Ovary (tissue), 9 donors: ENCODE data around the gene MRPS2. TPM values are rescaled to one million over a fixed set of nuclear protein-coding genes. Genes with fewer than 3 reads are reported as not detected.

Source experiments
- DNase-seq, 5 donors: peaks; one replicate each; pipeline ENCODE4 v3.0.0-alpha.2; 2019 to 2020
- H3K27ac ChIP-seq, 2 donors: fragments of 200-600 bp; one replicate each; pipeline versions ENCODE4 v1.5.1 to v1.8.0; 2019 to 2022
- H3K27me3 ChIP-seq: fragments of 200-600 bp; one replicate; pipeline ENCODE4 v1.8.0; 2022
- H3K36me3 ChIP-seq: fragments of 200-600 bp; sonication (generic); one replicate; pipeline ENCODE4 v1.5.1; 2019
- H3K4me1 ChIP-seq: one replicate; pipeline ENCODE4 v1.8.1; 2013; ENCODE audit warnings: mild to moderate bottlenecking, moderate library complexity; ENCODE audit not compliant: insufficient read depth
- H3K4me3 ChIP-seq: fragments of 200-600 bp; sonication (generic); one replicate; pipeline ENCODE4 v1.5.1; 2017
- H3K9me3 ChIP-seq, 2 donors: fragments of 200-600 bp in 1 of 2; sonication (generic) in 1 of 2; one replicate each; pipeline versions ENCODE4 v1.5.1 to v1.8.1; 2013 to 2019; ENCODE audit warnings: mild to moderate bottlenecking in 1 of 2, moderate library complexity in 1 of 2
- CTCF ChIP-seq, 3 donors: fragments of 450-650 bp in 2 of 3; fragments of 200-600 bp in 1 of 3; IDR thresholded peaks; one replicate each; pipeline versions ENCODE4 v1.5.1 to v1.8.0; 2016 to 2022; ENCODE audit warnings: antibody characterized with exemption in 3 of 3, mild to moderate bottlenecking in 1 of 3
- EP300 ChIP-seq: sonication (generic); formaldehyde crosslinking; IDR thresholded peaks from one replicate; pipeline ENCODE4 v1.6.1; 2017; ENCODE audit warnings: antibody characterized with exemption
- POLR2A ChIP-seq: fragments of 450-650 bp; IDR thresholded peaks from one replicate; pipeline ENCODE4 v1.6.1; 2017; ENCODE audit warnings: antibody characterized with exemption, mild to moderate bottlenecking, moderate library complexity
- WGBS, 3 donors: extraction: QIAGEN DNeasy Blood & Tissue Kit in 1 of 3; methylation state at CpG; one replicate each; pipeline versions ENCODE4 v1.1.5 to v1.1.7; 2013 to 2017; 5-methylcytosine and 5-hydroxymethylcytosine counted together
- intact Hi-C, 4 donors: fragments of 100-400 bp; cut with DNase I; formaldehyde crosslinking; loops; one replicate each; pipeline versions ENCODE4 v1.11.0 to v1.15.1; 2022 to 2023
- polyA plus RNA-seq, 2 donors: library from polyadenylated mRNA; stranded (reverse); fragments of 200-250 nt in 1 of 2; fragments of 350-450 nt in 1 of 2; fragmentation: Illumina TruSeq in 1 of 2; extraction: RNeasy Lipid Tissue Mini Kit (QIAGEN cat#74804) in 1 of 2; gene quantifications; one replicate each; pipeline ENCODE4 v1.2.3, GENCODE V29; 2013 to 2014
- total RNA-seq, 7 donors: library from RNA; depleted of rRNA in 2 of 7; stranded (reverse); fragments of >200 nt in 2 of 7; fragmentation: NEBNext Ultra II Directional in 3 of 7; extraction: Animal tissue kit (Norgen Biotek cat#: 25700) in 3 of 7; gene quantifications; one replicate each; pipeline versions ENCODE4 v1.1.0 to v1.2.4, GENCODE V29; 2016 to 2023
- donor health status: DM: no; HTN: no; CAD: no; lungs with moderate emphysema.
- donor health status: DM: no; HTN: no; CAD: no.
- donor health status: Bipolar disorder and iron deficiency.
- donor health status: DM: yes; HTN: yes; CAD: no.
- donor health status: DM: no; HTN: no; CAD: no.
- donor health status: DM: yes; HTN: yes; CAD: no.

Gene MRPS2
- total and polyA plus RNA-seq, 9 donors: 9.7 to 53.2 (median 30.4) TPM

DNA sequence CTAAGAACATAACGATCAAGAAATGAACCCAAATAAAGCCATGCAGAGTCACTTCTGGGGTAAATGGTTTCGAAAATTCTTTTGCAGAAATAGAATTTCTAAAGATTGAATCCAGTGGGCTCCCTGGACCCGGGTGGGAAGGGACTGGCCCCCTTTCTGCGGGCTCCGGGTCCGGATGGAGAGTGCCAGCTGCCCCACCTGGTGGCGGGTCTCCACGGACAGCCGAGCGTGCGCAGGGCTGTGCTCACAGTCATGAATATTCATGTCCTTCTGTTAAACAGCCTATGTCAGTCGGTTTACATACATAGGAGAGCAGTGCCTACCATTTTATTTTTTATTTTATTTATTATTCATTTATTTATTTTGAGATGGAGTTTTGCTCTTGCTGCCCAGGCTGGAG lies 25.6 kb upstream of the MRPS2 start:
- intact Hi-C loops: loop anchor here in 1 of 4 donors (5.0 kb wide), 1 partner anchor 33 kb away; no protein-coding TSS in a partner anchor

DNA sequence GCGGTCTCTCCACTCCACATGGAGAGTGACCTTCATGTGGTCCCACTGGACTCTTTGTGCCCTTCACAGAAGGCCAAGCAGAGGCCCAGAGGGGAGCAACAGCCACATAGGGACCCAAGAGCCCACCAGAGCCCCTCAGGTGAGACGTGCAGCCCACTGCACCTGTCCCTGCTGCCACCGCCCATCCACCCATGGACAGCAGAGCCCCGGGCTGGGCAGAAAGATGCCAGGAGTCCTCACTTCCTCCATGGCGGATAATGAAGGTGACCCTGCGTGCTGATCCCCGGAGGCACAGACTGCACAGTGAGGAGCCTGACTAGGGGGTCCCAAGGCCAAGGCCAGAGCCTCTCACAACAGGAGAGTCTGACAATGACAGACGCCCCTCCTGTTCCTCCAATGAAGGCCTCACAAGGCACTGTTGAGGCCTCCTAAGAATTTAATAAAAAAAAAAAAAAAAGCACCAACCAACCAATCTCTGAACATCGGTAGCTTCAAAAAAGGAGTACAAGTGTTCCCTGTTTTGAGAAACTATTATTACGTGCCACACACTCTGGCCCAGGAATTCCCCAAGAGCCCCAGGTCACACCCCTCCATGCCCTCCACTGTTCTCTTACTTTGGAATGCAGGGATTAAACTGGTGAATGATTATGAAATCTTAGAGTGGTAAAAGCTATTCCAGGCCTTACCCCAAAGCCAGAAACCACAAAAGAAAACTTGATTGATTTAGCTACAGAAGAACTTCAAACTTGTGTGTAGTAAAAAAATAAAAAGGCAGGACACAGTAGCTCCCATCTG lies 23.7 kb upstream of the MRPS2 start:
- 86 to 94% (median 92%) methylated on average over 10 of the region's 10 CpGs for WGBS, 3 donors
- Histone ChIP-seq H3K27ac (no peak overlapping the region), H3K9me3 (no peaks in the 10 kb centered on the region), H3K4me3 (no peak overlapping the region), H3K27me3 (no peaks in the 10 kb centered on the region), H3K4me1 (peaks cover 4% of the 10 kb centered on the region), H3K36me3 (no peaks in the 10 kb centered on the region)
- no peak for TF ChIP-seq EP300
- no peak for TF ChIP-seq CTCF (IDR thresholded peaks at IDR 0.05)
- no peak for TF ChIP-seq POLR2A
- no peak for DNase-seq
- intact Hi-C loops: loop anchor here in 1 of 4 donors (5.0 kb wide), 1 partner anchor 34 kb away; no protein-coding TSS in a partner anchor

More for the DNA sequence above, 25.6 kb upstream of the MRPS2 start:
- Histone ChIP-seq H3K36me3 (no peaks in the 10 kb centered on the region), H3K9me3 (no peaks in the 10 kb centered on the region), H3K4me1 (no peaks in the 10 kb centered on the region), H3K27ac (no peak overlapping the region), H3K27me3 (no peaks in the 10 kb centered on the region), H3K4me3 (no peak overlapping the region)
- no peak for TF ChIP-seq CTCF (IDR thresholded peaks at IDR 0.05)
- TF ChIP-seq POLR2A: no peak
- DNase-seq: no peak
- WGBS, 3 donors: 30 to 39% (median 39%) methylated on average over 12 of the region's 12 CpGs

- no peak for DNase-seq
- no peaks in the 10 kb centered on the region for H3K9me3 ChIP-seq
- H3K4me1 ChIP-seq: peaks cover 4% of the 10 kb centered on the region
- H3K4me3 ChIP-seq: no peak overlapping the region
- no peak overlapping the region for H3K27ac ChIP-seq
- intact Hi-C loops: loop anchor here in 1 of 4 donors (5.0 kb wide), 1 partner anchor 36 kb away; no protein-coding TSS in a partner anchor
- H3K27me3 ChIP-seq: no peaks in the 10 kb centered on the region
- WGBS, 3 donors: 59 to 63% (median 61%) methylated on average over 10 of the region's 10 CpGs
- TF ChIP-seq EP300 (no peak), CTCF (IDR thresholded peaks at IDR 0.05) (no peak), POLR2A (no peak)
- H3K36me3 ChIP-seq: no peaks in the 10 kb centered on the region
Measured at GRCh38 chr9:135478191-135478590, 22.3 kb upstream of the MRPS2 start.

DNA sequence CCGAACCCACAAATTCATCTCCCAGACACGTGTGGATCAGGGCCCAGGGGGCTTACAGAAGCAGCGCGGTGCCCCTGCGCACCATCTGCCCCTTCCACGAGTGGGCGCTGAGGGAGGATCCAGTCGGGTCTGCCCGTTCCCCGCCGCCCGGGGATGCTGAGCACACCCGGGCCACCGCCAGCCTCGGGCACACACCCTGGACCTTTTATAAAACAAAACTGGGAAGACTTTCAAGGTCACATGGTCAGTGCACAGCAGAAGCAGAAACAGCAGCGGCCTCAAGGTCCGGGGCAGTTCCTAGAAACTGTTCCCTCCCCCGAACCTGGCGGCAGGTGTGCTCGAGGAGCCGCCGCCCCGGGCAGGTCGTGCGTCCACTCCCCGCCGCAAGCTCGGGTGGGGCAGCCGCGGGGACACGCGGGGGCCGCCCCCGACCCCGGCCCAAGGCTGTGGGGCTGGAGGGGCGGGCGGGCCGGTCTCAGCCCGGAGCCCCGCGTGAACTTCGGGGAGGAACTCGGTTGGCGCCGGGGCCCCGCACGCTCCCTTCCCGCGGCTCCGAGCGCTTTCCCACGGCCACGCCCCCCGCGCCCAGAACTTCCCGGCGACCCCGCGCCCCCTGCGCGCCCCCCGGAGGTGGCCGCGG lies 21.5 kb upstream of the MRPS2 start:
- peak overlapping the region; percentile 62 to 71 for H3K27ac ChIP-seq
- H3K4me3 ChIP-seq: peak overlapping the region; percentile 48
- DNase-seq: peak; percentile 40 to 63 (median 51)
- no peaks in the 10 kb centered on the region for H3K36me3 ChIP-seq
- H3K9me3 ChIP-seq: no peaks in the 10 kb centered on the region
- no peaks in the 10 kb centered on the region for H3K27me3 ChIP-seq
- no peak for TF ChIP-seq POLR2A
- TF ChIP-seq CTCF (IDR thresholded peaks at IDR 0.05): no peak
- no peak for TF ChIP-seq EP300
- intact Hi-C loops: loop anchor here in 1 of 4 donors (5.0 kb wide), 1 partner anchor 37 kb away; no protein-coding TSS in a partner anchor
- 2 to 7% (median 7%) methylated on average over 23 to 63 of the region's 64 CpGs for WGBS, 3 donors
- peaks cover 4% of the 10 kb centered on the region for H3K4me1 ChIP-seq
